IMR-90 (cell line): Measurements from ENCODE around the gene TMEM204. TPM values are rescaled to one million over a fixed set of nuclear protein-coding genes. Genes with fewer than 3 reads are reported as not detected.

Source experiments
- ATAC-seq: fragments of 200-7000 bp; cut with Tn5 transposase; 2 replicates; pipeline ENCODE4 v1.9.1; 2020; ENCODE audit warnings: low read depth, mild to moderate bottlenecking, moderate library complexity
- BruUV-seq: library from RNA; stranded (reverse); fragments of 400-500 nt; replicated peaks from 2 replicates; lab custom pipeline; 2021; lab: Mats Ljungman, UMichigan
- CTCF ChIA-PET: fragments of 300-600 bp; formaldehyde crosslinking; extraction: SDS; loops from one replicate; lab custom pipeline; 2021; ENCODE audit warnings: antibody characterized with exemption; lab: Yijun Ruan, JAX
- POLR2A ChIA-PET: fragments of 300-600 bp; sonication (Branson Sonifier 250); formaldehyde crosslinking; loops from one replicate; lab custom pipeline; 2022; ENCODE audit warnings: antibody characterized with exemption; ENCODE audit not compliant: unreplicated experiment; lab: Charles Lee
- DNase-seq: peaks from one replicate; pipeline ENCODE4 v3.0.0; 2013
- H2AFZ ChIP-seq: replicated peaks from 2 replicates; pipeline ENCODE3; 2013; ENCODE audit warnings: low read length, mild to moderate bottlenecking; ENCODE audit not compliant: poor library complexity
- H2AK5ac ChIP-seq: 2 replicates; pipeline ENCODE4 v1.6.1; 2013; ENCODE audit warnings: low read depth, low read length, inconsistent platforms
- H2AK9ac ChIP-seq: replicated peaks from 2 replicates; pipeline ENCODE3; 2013; ENCODE audit warnings: mild to moderate bottlenecking, low read depth, low read length, moderate library complexity; ENCODE audit not compliant: poor library complexity
- H2BK120ac ChIP-seq: 2 replicates; pipeline ENCODE4 v1.6.1; 2013; ENCODE audit warnings: low read depth, low read length, inconsistent platforms
- H2BK15ac ChIP-seq: 3 replicates; pipeline ENCODE4 v1.6.1; 2013; ENCODE audit warnings: low read depth, low read length, inconsistent platforms
- H2BK20ac ChIP-seq: 2 replicates; pipeline ENCODE4 v1.6.1; 2013; ENCODE audit warnings: low read depth, mild to moderate bottlenecking, inconsistent platforms, low read length, moderate library complexity
- H2BK5ac ChIP-seq: 2 replicates; pipeline ENCODE4 v1.6.1; 2013; ENCODE audit warnings: mild to moderate bottlenecking, low read depth, low read length, inconsistent platforms; ENCODE audit not compliant: poor library complexity, severe bottlenecking
- H3K14ac ChIP-seq: replicated peaks from 2 replicates; pipeline ENCODE4 v1.6.1; 2013; ENCODE audit warnings: low read depth, low read length, inconsistent platforms
- H3K18ac ChIP-seq: 2 replicates; pipeline ENCODE4 v1.6.1; 2013; ENCODE audit warnings: low read depth, low read length, control low read depth
- H3K23ac ChIP-seq: 2 replicates; pipeline ENCODE4 v1.6.1; 2013; ENCODE audit warnings: low read depth, low read length, inconsistent platforms
- H3K27ac ChIP-seq: 2 replicates; pipeline ENCODE4 v1.5.1; 2013; ENCODE audit warnings: mild to moderate bottlenecking, control low read depth, low read length; ENCODE audit not compliant: insufficient read depth
- H3K27me3 ChIP-seq: 2 replicates; pipeline ENCODE4 v1.6.1; 2013; ENCODE audit warnings: low read length; ENCODE audit not compliant: control insufficient read depth, insufficient read depth
- H3K36me3 ChIP-seq: 2 replicates; pipeline ENCODE4 v1.6.1; 2013; ENCODE audit warnings: low read length, mixed read lengths; ENCODE audit not compliant: control insufficient read depth, insufficient read depth
- H3K4ac ChIP-seq: 2 replicates; pipeline ENCODE4 v1.6.1; 2013; ENCODE audit warnings: low read depth, low read length, inconsistent platforms
- H3K4me1 ChIP-seq: 2 replicates; pipeline ENCODE4 v1.6.1; 2013; ENCODE audit warnings: low read length, mixed read lengths; ENCODE audit not compliant: control insufficient read depth, insufficient read depth
- H3K4me2 ChIP-seq: 2 replicates; pipeline ENCODE4 v1.6.1; 2013; ENCODE audit warnings: low read depth, mild to moderate bottlenecking, control low read depth, low read length, moderate library complexity
- H3K4me3 ChIP-seq: 2 replicates; pipeline ENCODE4 v1.5.1; 2013; ENCODE audit warnings: low read depth, mild to moderate bottlenecking, control low read depth, low read length, moderate library complexity; ENCODE audit not compliant: insufficient read depth
- H3K56ac ChIP-seq: 2 replicates; pipeline ENCODE4 v1.6.1; 2013; ENCODE audit warnings: low read length, inconsistent platforms; ENCODE audit not compliant: insufficient read depth; ENCODE audit errors: extremely low read depth
- H3K79me1 ChIP-seq, 2 experiments: 2 replicates each; pipeline ENCODE4 v1.6.1; 2013; ENCODE audit warnings: low read length in 2 of 2, inconsistent platforms in 1 of 2, low read depth in 1 of 2
- H3K9ac ChIP-seq: 2 replicates; pipeline ENCODE4 v1.6.1; 2013; ENCODE audit warnings: low read depth, low read length, control low read depth
- H3K9me1 ChIP-seq: 2 replicates; pipeline ENCODE4 v1.6.1; 2013; ENCODE audit warnings: low read length, inconsistent platforms; ENCODE audit not compliant: insufficient read depth
- H3K9me3 ChIP-seq: 2 replicates; pipeline ENCODE4 v1.6.1; 2013; ENCODE audit warnings: low read length; ENCODE audit not compliant: control insufficient read depth, insufficient read depth
- H4K20me1 ChIP-seq: 2 replicates; pipeline ENCODE4 v1.6.1; 2013; ENCODE audit warnings: low read length, inconsistent platforms; ENCODE audit not compliant: insufficient read depth
- H4K5ac ChIP-seq: 2 replicates; pipeline ENCODE4 v1.6.1; 2013; ENCODE audit warnings: mild to moderate bottlenecking, low read depth, low read length, control low read depth
- H4K8ac ChIP-seq, 2 experiments: 2 replicates each; pipeline ENCODE4 v1.6.1; 2013; ENCODE audit warnings: low read depth in 2 of 2, low read length in 2 of 2, control low read depth in 1 of 2, inconsistent platforms in 1 of 2
- H4K91ac ChIP-seq: 2 replicates; pipeline ENCODE4 v1.6.1; 2013; ENCODE audit warnings: low read depth, low read length, inconsistent platforms; ENCODE audit not compliant: insufficient read depth
- POLR2A ChIP-seq: IDR thresholded peaks from 2 replicates; pipeline ENCODE4 v1.6.1; 2012; ENCODE audit warnings: mild to moderate bottlenecking, low read depth, low read length
- WGBS, 2 experiments: methylation state at CpG; one replicate each; pipeline versions ENCODE4 v1.1.5 to v1.1.7; 2013; ENCODE audit warnings: missing lambda C conversion rate in 2 of 2; ENCODE audit not compliant: insufficient read length in 1 of 2; ENCODE audit errors: extremely low coverage in 2 of 2; 5-methylcytosine and 5-hydroxymethylcytosine counted together
- dilution Hi-C: fragments of 300-500 bp; cut with HindIII; formaldehyde crosslinking; loops from one replicate; pipeline ENCODE4 v1.14.3; 2018; ENCODE audit warnings: low sequenced_read_pairs; ENCODE audit not compliant: unreplicated experiment
- in situ Hi-C: fragments of 300-500 bp; cut with MboI; formaldehyde crosslinking; loops from 3 replicates; pipeline ENCODE4 v1.14.3; 2019; ENCODE audit warnings: low sequenced_read_pairs, inconsistent platforms, mixed read lengths
- intact Hi-C: fragments of 100-400 bp; cut with micrococcal nuclease; formaldehyde crosslinking; loops from 2 replicates; pipeline ENCODE4 v1.10.0; 2022
- polyA plus RNA-seq, 3 experiments: library from polyadenylated mRNA; depleted of rRNA; stranded (reverse); fragments of >200 nt; gene quantifications; 2 replicates each; pipeline ENCODE4 v1.2.3, GENCODE V29; 2012; ENCODE audit warnings: low replicate concordance in 1 of 3
- total RNA-seq: library from RNA; depleted of rRNA; stranded (reverse); fragments of >200 nt; gene quantifications from 2 replicates; pipeline ENCODE4 v1.2.3, GENCODE V29; 2012

Gene TMEM204
- total and polyA plus RNA-seq, 2 of the 4 experiments (the other 2 are of a cell fraction) = 7.0 to 12.3 TPM

DNA sequence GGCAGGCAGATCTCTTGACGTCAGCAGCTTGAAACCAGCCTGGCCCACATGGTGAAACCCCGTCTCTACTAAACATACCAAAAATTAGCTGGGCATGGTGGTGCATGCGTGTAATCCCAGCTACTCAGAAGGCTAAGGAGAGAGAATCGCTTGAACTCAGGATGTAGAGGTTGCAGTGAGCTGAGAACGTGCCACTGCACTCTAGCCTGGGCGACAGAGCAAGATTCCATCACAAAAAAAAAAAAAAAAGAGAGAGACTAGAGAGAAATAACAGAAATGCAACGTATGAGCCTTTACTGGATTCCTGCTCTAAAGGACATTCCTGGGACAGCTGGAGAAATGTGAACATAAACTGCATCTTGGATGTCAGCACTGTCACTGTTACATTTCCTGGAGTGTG lies 67.6 kb downstream of the TMEM204 start:
- in situ Hi-C loops = no loop called here
- POLR2A ChIA-PET = interaction anchor here (0.6 kb wide), 1 partner anchor 12 kb away, joined by 4 read pairs; no protein-coding TSS in a partner anchor

More for the DNA sequence above, 67.6 kb downstream of the TMEM204 start:
- no TSS peak for BruUV-seq
- no peak for ATAC-seq
- no peak overlapping the region for H3K9ac ChIP-seq
- 81% methylated on average over 3 of the region's 7 CpGs; no CpG with 5 or more reads in 1 of the 2 experiments for WGBS, 2 experiments
- H3K27ac ChIP-seq = no peak overlapping the region
- H2BK5ac ChIP-seq = no peak overlapping the region
- no peak overlapping the region for H3K56ac ChIP-seq
- no peak overlapping the region for H4K91ac ChIP-seq
- H4K8ac ChIP-seq = no peak overlapping the region
- H3K4ac ChIP-seq = no peak overlapping the region
- H2AK5ac ChIP-seq = no peak overlapping the region
- H3K36me3 ChIP-seq = peaks cover 16% of the 10 kb centered on the region
- H3K4me2 ChIP-seq = no peak overlapping the region
- no peak for TF ChIP-seq POLR2A
- no peaks in the 10 kb centered on the region for H4K20me1 ChIP-seq
- H3K4me3 ChIP-seq = no peak overlapping the region
- H3K23ac ChIP-seq = no peak overlapping the region
- H3K79me1 ChIP-seq = no peaks in the 10 kb centered on the region
- no peaks in the 10 kb centered on the region for H3K9me1 ChIP-seq
- no peak overlapping the region for H4K5ac ChIP-seq
- H3K18ac ChIP-seq = no peak overlapping the region
- intact Hi-C loops = no loop called here
- H2BK15ac ChIP-seq = no peak overlapping the region
- no peaks in the 10 kb centered on the region for H3K4me1 ChIP-seq
- no peaks in the 10 kb centered on the region for H3K9me3 ChIP-seq
- CTCF ChIA-PET = interaction anchor here (0.7 kb wide), 1 partner anchor 9 kb away, joined by 3 read pairs; no protein-coding TSS in a partner anchor
- no peak overlapping the region for H2BK120ac ChIP-seq
- H3K27me3 ChIP-seq = no peaks in the 10 kb centered on the region
- dilution Hi-C loops = no loop called here
- H2AK9ac ChIP-seq = no peak overlapping the region
- no peak overlapping the region for H2AFZ ChIP-seq
- H3K14ac ChIP-seq = no peak overlapping the region
- no peak for DNase-seq
- H2BK20ac ChIP-seq = no peak overlapping the region
